ENCODE results near the gene EDA.

DNA sequence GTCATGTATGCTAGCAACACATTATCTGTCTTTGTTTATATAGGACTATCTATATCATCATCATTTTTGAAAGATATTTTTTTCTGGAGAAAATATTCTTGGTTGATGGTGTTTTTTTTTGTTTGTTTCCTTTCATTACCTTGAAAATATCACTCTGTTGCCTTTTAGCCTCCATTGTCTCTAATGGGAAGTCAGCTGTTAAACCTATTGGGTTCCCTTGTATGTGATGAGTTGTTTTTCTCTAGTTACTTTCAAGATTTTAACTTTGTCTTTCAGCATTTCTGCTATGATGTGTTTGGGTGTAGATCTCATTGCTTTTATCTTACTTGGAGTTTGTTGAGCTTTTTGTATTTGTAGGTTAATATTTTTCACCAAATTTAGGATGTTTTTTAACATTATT, 124.4 kb downstream of the EDA start:
- TF ChIP-seq, protein P1, sequence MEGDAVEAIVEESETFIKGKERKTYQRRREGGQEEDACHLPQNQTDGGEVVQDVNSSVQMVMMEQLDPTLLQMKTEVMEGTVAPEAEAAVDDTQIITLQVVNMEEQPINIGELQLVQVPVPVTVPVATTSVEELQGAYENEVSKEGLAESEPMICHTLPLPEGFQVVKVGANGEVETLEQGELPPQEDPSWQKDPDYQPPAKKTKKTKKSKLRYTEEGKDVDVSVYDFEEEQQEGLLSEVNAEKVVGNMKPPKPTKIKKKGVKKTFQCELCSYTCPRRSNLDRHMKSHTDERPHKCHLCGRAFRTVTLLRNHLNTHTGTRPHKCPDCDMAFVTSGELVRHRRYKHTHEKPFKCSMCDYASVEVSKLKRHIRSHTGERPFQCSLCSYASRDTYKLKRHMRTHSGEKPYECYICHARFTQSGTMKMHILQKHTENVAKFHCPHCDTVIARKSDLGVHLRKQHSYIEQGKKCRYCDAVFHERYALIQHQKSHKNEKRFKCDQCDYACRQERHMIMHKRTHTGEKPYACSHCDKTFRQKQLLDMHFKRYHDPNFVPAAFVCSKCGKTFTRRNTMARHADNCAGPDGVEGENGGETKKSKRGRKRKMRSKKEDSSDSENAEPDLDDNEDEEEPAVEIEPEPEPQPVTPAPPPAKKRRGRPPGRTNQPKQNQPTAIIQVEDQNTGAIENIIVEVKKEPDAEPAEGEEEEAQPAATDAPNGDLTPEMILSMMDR (IDR thresholded peaks at IDR 0.05): no peak
- no peak for TF ChIP-seq POLR2A (IDR thresholded peaks at IDR 0.05)

All from thyroid gland (tissue), 4 donors.